Stimulated activated CD4-positive, alpha-beta T cell treated with anti-CD3 and anti-CD28 coated beads, Interleukin-2, amount 100 ng/mL, for 4 hours (primary cell): ENCODE data around the gene DEFB124.
"Not testable (repeated sequence)": the region's sequence is repeated elsewhere in the genome, so short reads cannot be mapped to it uniquely, and the experiment has no call there.

Source experiments
- DNase-seq: peaks from one replicate; pipeline ENCODE4 v3.0.0-alpha.2; 2020; ENCODE audit warnings: low read depth

The DEFB124 gene

GRCh38 chr20:31488115-31488514 is 13.2 kb upstream of the DEFB124 start:
- DNase-seq = no peak

GRCh38 chr20:31485450-31486339 is 10.8 kb upstream of the DEFB124 start:
- no peak for DNase-seq

GRCh38 chr20:31484001-31484400 is 9.1 kb upstream of the DEFB124 start:
- DNase-seq = no peak

GRCh38 chr20:31476643-31477215 is 1.8 kb upstream of the DEFB124 start:
- DNase-seq = no peak

- no peak for DNase-seq
Measured at GRCh38 chr20:31476294-31476585, 1.3 kb upstream of the DEFB124 start.

- no peak for DNase-seq
Measured at GRCh38 chr20:31475472-31476293, 756 bp upstream of the DEFB124 start.

GRCh38 chr20:31474097-31474436 is 860 bp downstream of the DEFB124 start:
- DNase-seq = no peak

- no peak for DNase-seq
Measured at GRCh38 chr20:31473331-31474096, 1.4 kb downstream of the DEFB124 start.

GRCh38 chr20:31472395-31473330 is 2.3 kb downstream of the DEFB124 start:
- no peak for DNase-seq

GRCh38 chr20:31470946-31471345 is 4.0 kb downstream of the DEFB124 start:
- not testable (repeated sequence) for DNase-seq

- DNase-seq = no peak
Measured at GRCh38 chr20:31454361-31454760, 20.6 kb downstream of the DEFB124 start.

- no peak for DNase-seq
Measured at GRCh38 chr20:31452575-31452974, 22.4 kb downstream of the DEFB124 start.

GRCh38 chr20:31449511-31450414 is 25.2 kb downstream of the DEFB124 start:
- no peak for DNase-seq

GRCh38 chr20:31446084-31446819 is 28.7 kb downstream of the DEFB124 start:
- no peak for DNase-seq

- no peak for DNase-seq
Measured at GRCh38 chr20:31440012-31440659, 34.8 kb downstream of the DEFB124 start, which contains the start of gene DEFB123. Gene DEFB123, plus strand, starts transcription at chr20:31440632. Its CDS starts 67 bp downstream, at chr20:31440699.

GRCh38 chr20:31430568-31431115 is 44.3 kb downstream of the DEFB124 start:
- no peak for DNase-seq

- DNase-seq = not testable (repeated sequence)
Measured at GRCh38 chr20:31427576-31427975, 47.4 kb downstream of the DEFB124 start.

- DNase-seq = not testable (repeated sequence)
Measured at GRCh38 chr20:31426891-31427551, 47.9 kb downstream of the DEFB124 start.
